GM12873 (cell line): Measurements from ENCODE around the gene BRD4.

Experiments
- TF ChIP-seq, protein P1 (sequence below): IDR thresholded peaks from 2 replicates; pipeline ENCODE4 v1.5.1; 2012; ENCODE audit warnings: low read depth, mild to moderate bottlenecking, moderate library complexity, low read length, control low read depth; ENCODE audit not compliant: insufficient read depth; ENCODE audit errors: missing control alignments

The BRD4 gene

DNA sequence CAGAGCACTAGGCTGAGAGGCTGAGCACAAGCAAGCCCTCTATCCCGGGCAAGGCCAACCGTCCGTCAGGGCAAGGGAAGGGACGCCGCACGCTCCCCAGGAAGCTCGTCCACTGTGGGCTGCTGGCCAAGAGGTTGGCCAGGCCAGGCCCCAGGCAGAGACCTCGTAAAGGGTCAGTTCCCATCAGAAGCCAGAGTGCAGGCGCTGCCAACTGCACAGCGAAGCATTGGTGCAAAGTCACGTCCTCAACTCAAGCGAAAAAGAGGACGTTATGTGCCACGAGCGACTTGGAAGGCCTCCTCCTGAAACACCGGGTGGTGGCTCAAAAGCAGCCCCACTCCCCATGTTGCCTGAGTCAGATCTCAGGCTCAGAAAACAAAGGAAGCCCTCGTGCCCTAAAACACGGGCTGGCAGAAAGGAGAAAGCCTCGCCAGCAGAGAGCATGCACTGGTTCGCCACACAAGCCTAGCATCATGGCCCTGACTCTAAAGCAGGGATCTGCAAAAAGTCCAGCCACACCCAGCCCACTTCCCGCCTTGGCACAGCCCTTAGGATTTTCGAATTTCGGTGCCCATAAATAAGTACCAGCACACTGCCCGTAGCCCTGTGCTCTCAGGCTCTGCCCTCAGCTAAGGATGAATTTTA lies 42.6 kb upstream of the BRD4 start:
- TF ChIP-seq, protein P1, sequence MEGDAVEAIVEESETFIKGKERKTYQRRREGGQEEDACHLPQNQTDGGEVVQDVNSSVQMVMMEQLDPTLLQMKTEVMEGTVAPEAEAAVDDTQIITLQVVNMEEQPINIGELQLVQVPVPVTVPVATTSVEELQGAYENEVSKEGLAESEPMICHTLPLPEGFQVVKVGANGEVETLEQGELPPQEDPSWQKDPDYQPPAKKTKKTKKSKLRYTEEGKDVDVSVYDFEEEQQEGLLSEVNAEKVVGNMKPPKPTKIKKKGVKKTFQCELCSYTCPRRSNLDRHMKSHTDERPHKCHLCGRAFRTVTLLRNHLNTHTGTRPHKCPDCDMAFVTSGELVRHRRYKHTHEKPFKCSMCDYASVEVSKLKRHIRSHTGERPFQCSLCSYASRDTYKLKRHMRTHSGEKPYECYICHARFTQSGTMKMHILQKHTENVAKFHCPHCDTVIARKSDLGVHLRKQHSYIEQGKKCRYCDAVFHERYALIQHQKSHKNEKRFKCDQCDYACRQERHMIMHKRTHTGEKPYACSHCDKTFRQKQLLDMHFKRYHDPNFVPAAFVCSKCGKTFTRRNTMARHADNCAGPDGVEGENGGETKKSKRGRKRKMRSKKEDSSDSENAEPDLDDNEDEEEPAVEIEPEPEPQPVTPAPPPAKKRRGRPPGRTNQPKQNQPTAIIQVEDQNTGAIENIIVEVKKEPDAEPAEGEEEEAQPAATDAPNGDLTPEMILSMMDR, result no peak

DNA sequence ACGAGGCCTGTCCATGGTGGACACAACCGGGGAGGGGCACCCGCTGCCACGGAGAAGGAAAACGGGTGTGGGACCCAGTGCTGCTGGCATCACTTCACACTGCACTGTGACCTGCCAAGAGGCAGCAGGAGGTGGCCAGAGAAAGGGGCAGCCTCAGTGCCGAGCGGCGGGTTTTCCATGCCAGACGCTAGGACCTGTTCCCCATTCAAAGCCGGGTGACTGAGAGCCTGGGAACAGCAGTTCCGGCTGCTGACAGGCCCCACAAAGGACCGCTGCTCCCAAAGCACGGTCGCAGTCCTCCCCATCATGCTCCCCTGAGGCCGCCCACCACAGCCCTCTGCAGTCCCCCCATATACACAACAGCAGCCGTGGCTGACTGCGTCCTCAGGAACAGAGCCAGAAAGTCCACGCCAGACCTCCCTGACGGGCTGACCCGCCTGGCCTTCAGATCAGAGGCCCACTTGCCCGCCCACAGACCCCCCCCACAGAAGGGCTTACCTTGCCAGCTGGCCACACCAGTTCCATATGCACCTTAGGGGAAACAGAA lies 41.8 kb upstream of the BRD4 start:
- TF ChIP-seq, protein P1, result no peak

DNA sequence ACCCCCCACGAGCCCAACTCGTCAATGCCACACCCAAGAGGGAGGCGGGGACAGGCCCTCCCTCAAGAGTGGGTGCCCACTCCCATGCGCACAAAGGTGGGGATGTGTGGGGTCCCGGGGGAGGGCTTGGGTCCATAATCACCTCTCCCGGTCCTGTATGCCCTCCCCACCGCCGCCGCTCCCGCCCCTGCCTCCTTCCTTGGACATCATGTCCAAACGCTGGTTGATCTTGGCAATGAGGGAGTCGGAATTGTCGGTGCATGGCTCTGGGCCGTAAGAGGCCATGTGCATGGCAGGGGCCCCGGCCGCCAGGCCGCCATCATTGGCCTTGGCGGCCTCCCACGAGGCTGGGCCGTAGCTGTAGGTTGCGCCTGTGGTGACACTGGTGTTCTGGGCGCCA lies 41.3 kb upstream of the BRD4 start:
- TF ChIP-seq, protein P1, result no peak

DNA sequence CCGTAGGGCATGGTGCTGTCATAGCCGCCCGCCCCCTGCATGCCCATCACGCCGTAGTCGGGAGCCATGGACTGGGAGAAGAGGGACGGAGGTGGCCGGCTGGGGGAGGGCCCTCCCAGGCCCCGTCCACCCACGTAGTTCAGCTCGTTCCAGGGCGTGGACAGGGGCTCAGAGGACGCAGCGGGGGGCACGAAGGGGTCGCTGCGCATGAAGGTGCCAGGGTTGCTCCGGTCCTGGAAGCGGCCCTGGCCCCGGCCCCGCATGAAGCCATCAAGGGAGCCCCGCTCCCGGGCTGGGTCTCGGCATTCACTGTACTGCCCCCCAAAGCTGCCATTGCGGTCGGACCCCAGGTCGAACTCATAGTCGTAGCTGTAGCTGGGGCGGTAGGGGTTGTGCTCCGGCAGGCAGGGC lies 40.6 kb upstream of the BRD4 start:
- TF ChIP-seq, protein P1, result no peak

DNA sequence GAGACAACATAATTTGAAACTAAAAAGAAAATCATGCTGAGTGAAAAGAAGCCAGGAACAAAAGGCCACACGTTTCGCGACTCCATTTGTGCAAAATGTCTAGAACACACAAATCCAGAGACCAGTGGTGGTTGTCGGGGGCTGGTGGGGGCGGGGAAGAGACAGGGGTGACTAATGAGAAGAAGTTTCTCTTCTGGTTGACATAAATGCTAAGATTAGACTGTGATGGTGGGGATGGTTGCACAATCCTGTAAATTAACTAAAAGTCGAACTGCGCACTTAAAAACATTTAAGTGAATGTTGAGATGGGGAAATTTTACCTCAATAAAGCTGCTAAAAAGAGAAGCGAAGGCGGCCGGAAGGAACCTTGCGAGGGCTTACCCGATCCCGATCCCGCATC lies 40.1 kb upstream of the BRD4 start:
- TF ChIP-seq, protein P1, result no peak

DNA sequence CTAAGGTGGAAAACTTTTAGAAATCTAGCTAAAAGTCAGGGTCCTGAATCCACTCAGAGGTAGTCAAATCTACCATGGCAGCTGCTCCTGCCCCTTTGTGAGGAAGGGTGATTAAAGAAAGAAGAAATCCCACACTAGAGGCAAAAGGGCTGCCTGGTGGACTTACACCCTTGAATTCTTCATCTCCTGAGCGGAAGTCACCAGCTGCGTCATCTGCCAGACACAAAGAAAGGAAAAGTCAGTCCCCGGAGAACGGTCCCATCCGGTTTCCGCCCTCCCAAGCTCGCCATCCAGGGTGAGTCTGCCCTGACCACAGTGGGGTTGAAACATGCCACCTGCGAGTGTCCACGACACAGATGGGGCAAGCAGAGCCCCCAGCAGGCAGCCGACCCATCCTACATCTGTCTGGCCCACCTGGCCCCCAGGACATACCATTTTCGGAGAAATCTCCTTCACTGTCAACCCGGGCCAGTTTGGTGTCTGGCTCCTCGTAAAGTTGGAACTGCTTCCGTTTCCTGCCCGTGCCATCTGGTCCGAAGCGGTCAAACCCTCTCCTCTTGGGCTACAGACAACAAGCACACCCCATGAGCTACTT lies 39.5 kb upstream of the BRD4 start:
- TF ChIP-seq, protein P1, result no peak

DNA sequence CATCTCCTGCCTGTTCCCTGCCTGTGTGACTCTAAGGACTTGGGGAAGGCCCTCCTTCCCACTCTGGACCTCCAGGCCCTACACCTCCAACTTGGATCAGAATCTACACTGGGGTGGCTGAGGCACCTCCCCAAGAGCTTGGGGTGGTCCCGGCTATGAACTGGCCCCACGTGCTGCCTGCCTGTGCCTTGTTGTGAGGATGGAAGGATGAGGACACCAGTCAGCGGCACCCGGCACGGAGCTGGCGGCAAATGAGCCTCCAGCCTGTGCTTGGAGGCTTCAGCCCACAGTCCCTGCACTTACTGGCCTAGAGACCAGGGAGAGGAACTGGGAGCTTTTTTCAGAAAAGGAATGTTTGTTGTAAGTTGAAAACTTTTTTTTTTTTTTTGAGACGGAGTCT lies 38.8 kb upstream of the BRD4 start:
- TF ChIP-seq, protein P1, result no peak
